ENCODE measurements around the gene RBM38.
A peak's percentile ranks its signal among the peaks of the same experiment; 100 is the strongest.

The RBM38 gene

GRCh38 chr20:57442888-57443239, 51.7 kb downstream of the RBM38 start:
- peak overlapping the region; percentile 45 for H3K27ac ChIP-seq (ENCODE audit: low read length)
- peaks cover 8 to 49% of the 10 kb centered on the region in 2 donors for H3K4me1 ChIP-seq (ENCODE audit: control insufficient read depth in 1 of 2, insufficient read depth in 2 of 2, low read length in 2 of 2)
- H3K4me3 ChIP-seq (ENCODE audit: low read depth in 1 of 2, low read length in 2 of 2): no peak overlapping the region
- H3K27me3 ChIP-seq (ENCODE audit: low read depth, low read length): no peaks in the 10 kb centered on the region
- H3K36me3 ChIP-seq (ENCODE audit: control insufficient read depth in 1 of 2, insufficient read depth in 2 of 2, low read length in 2 of 2): no peaks in the 10 kb centered on the region
- H3K9me3 ChIP-seq (ENCODE audit: control insufficient read depth in 1 of 2, low read length in 2 of 2): no peaks in the 10 kb centered on the region

GRCh38 chr20:57443349-57444265, 52.4 kb downstream of the RBM38 start:
- Histone ChIP-seq H3K27ac (ENCODE audit: low read length) (peak overlapping the region; percentile 45), H3K4me3 (ENCODE audit: low read depth in 1 of 2, low read length in 2 of 2) (no peak overlapping the region), H3K36me3 (ENCODE audit: control insufficient read depth in 1 of 2, insufficient read depth in 2 of 2, low read length in 2 of 2) (no peaks in the 10 kb centered on the region), H3K9me3 (ENCODE audit: control insufficient read depth in 1 of 2, low read length in 2 of 2) (no peaks in the 10 kb centered on the region), H3K4me1 (ENCODE audit: control insufficient read depth in 1 of 2, insufficient read depth in 2 of 2, low read length in 2 of 2) (peaks cover 8 to 43% of the 10 kb centered on the region in 2 donors), H3K27me3 (ENCODE audit: low read depth, low read length) (no peaks in the 10 kb centered on the region)

GRCh38 chr20:57444394-57445048, 53.3 kb downstream of the RBM38 start:
- Histone ChIP-seq H3K4me3 (ENCODE audit: low read depth in 1 of 2, low read length in 2 of 2) (no peak overlapping the region), H3K36me3 (ENCODE audit: control insufficient read depth in 1 of 2, insufficient read depth in 2 of 2, low read length in 2 of 2) (no peaks in the 10 kb centered on the region), H3K4me1 (ENCODE audit: control insufficient read depth in 1 of 2, insufficient read depth in 2 of 2, low read length in 2 of 2) (peaks cover 8 to 41% of the 10 kb centered on the region in 2 donors), H3K9me3 (ENCODE audit: control insufficient read depth in 1 of 2, low read length in 2 of 2) (no peaks in the 10 kb centered on the region), H3K27me3 (ENCODE audit: low read depth, low read length) (no peaks in the 10 kb centered on the region), H3K27ac (ENCODE audit: low read length) (peak overlapping the region; percentile 45)

- H3K9me3 ChIP-seq (ENCODE audit: control insufficient read depth in 1 of 2, low read length in 2 of 2): no peaks in the 10 kb centered on the region
- H3K36me3 ChIP-seq (ENCODE audit: control insufficient read depth in 1 of 2, insufficient read depth in 2 of 2, low read length in 2 of 2): no peaks in the 10 kb centered on the region
- no peaks in the 10 kb centered on the region for H3K27me3 ChIP-seq (ENCODE audit: low read depth, low read length)
- H3K4me1 ChIP-seq (ENCODE audit: control insufficient read depth in 1 of 2, insufficient read depth in 2 of 2, low read length in 2 of 2): peaks cover 4 to 49% of the 10 kb centered on the region in 2 donors
- no peak overlapping the region for H3K4me3 ChIP-seq (ENCODE audit: low read depth in 1 of 2, low read length in 2 of 2)
- H3K27ac ChIP-seq (ENCODE audit: low read length): peak overlapping the region; percentile 23
Measured at GRCh38 chr20:57445298-57445697, 54.1 kb downstream of the RBM38 start.

GRCh38 chr20:57445774-57446173, 54.6 kb downstream of the RBM38 start:
- Histone ChIP-seq H3K4me3 (ENCODE audit: low read depth in 1 of 2, low read length in 2 of 2) (no peak overlapping the region), H3K4me1 (ENCODE audit: control insufficient read depth in 1 of 2, insufficient read depth in 2 of 2, low read length in 2 of 2) (peaks cover 0 to 50% of the 10 kb centered on the region in 2 donors), H3K27ac (ENCODE audit: low read length) (peak overlapping the region; percentile 23)

GRCh38 chr20:57448764-57449354, 57.7 kb downstream of the RBM38 start:
- no peak overlapping the region for H3K27ac ChIP-seq (ENCODE audit: low read length)
- H3K4me1 ChIP-seq (ENCODE audit: control insufficient read depth in 1 of 2, insufficient read depth in 2 of 2, low read length in 2 of 2): peaks cover 0 to 41% of the 10 kb centered on the region in 2 donors
- no peaks in the 10 kb centered on the region for H3K27me3 ChIP-seq (ENCODE audit: low read depth, low read length)
- H3K9me3 ChIP-seq (ENCODE audit: control insufficient read depth in 1 of 2, low read length in 2 of 2): no peaks in the 10 kb centered on the region
- H3K4me3 ChIP-seq (ENCODE audit: low read depth in 1 of 2, low read length in 2 of 2): no peak overlapping the region
- no peaks in the 10 kb centered on the region for H3K36me3 ChIP-seq (ENCODE audit: control insufficient read depth in 1 of 2, insufficient read depth in 2 of 2, low read length in 2 of 2)

More at GRCh38 chr20:57445774-57446173, 54.6 kb downstream of the RBM38 start:
- Histone ChIP-seq H3K9me3 (ENCODE audit: control insufficient read depth in 1 of 2, low read length in 2 of 2) (no peaks in the 10 kb centered on the region), H3K36me3 (ENCODE audit: control insufficient read depth in 1 of 2, insufficient read depth in 2 of 2, low read length in 2 of 2) (no peaks in the 10 kb centered on the region), H3K27me3 (ENCODE audit: low read depth, low read length) (no peaks in the 10 kb centered on the region)

GRCh38 chr20:57449398-57450354, 58.5 kb downstream of the RBM38 start:
- Histone ChIP-seq H3K27ac (ENCODE audit: low read length) (no peak overlapping the region), H3K4me1 (ENCODE audit: control insufficient read depth in 1 of 2, insufficient read depth in 2 of 2, low read length in 2 of 2) (peaks cover 0 to 32% of the 10 kb centered on the region in 2 donors), H3K36me3 (ENCODE audit: control insufficient read depth in 1 of 2, insufficient read depth in 2 of 2, low read length in 2 of 2) (no peaks in the 10 kb centered on the region), H3K4me3 (ENCODE audit: low read depth in 1 of 2, low read length in 2 of 2) (no peak overlapping the region), H3K27me3 (ENCODE audit: low read depth, low read length) (no peaks in the 10 kb centered on the region), H3K9me3 (ENCODE audit: control insufficient read depth in 1 of 2, low read length in 2 of 2) (no peaks in the 10 kb centered on the region)

- Histone ChIP-seq H3K4me1 (ENCODE audit: control insufficient read depth in 1 of 2, insufficient read depth in 2 of 2, low read length in 2 of 2) (peaks cover 0 to 32% of the 10 kb centered on the region in 2 donors), H3K27ac (ENCODE audit: low read length) (no peak overlapping the region), H3K9me3 (ENCODE audit: control insufficient read depth in 1 of 2, low read length in 2 of 2) (no peaks in the 10 kb centered on the region), H3K27me3 (ENCODE audit: low read depth, low read length) (no peaks in the 10 kb centered on the region), H3K36me3 (ENCODE audit: control insufficient read depth in 1 of 2, insufficient read depth in 2 of 2, low read length in 2 of 2) (no peaks in the 10 kb centered on the region), H3K4me3 (ENCODE audit: low read depth in 1 of 2, low read length in 2 of 2) (no peak overlapping the region)
Measured at GRCh38 chr20:57450419-57450818, 59.2 kb downstream of the RBM38 start.

- H3K36me3 ChIP-seq (ENCODE audit: control insufficient read depth in 1 of 2, insufficient read depth in 2 of 2, low read length in 2 of 2): no peaks in the 10 kb centered on the region
- H3K27ac ChIP-seq (ENCODE audit: low read length): no peak overlapping the region
- no peak overlapping the region for H3K4me3 ChIP-seq (ENCODE audit: low read depth in 1 of 2, low read length in 2 of 2)
- H3K4me1 ChIP-seq (ENCODE audit: control insufficient read depth in 1 of 2, insufficient read depth in 2 of 2, low read length in 2 of 2): peaks cover 0 to 32% of the 10 kb centered on the region in 2 donors
- no peaks in the 10 kb centered on the region for H3K27me3 ChIP-seq (ENCODE audit: low read depth, low read length)
- no peaks in the 10 kb centered on the region for H3K9me3 ChIP-seq (ENCODE audit: control insufficient read depth in 1 of 2, low read length in 2 of 2)
Measured at GRCh38 chr20:57450931-57451330, 59.7 kb downstream of the RBM38 start.

GRCh38 chr20:57451431-57451794, 60.2 kb downstream of the RBM38 start:
- H3K36me3 ChIP-seq (ENCODE audit: control insufficient read depth in 1 of 2, insufficient read depth in 2 of 2, low read length in 2 of 2): no peaks in the 10 kb centered on the region
- H3K27me3 ChIP-seq (ENCODE audit: low read depth, low read length): no peaks in the 10 kb centered on the region
- no peak overlapping the region for H3K4me3 ChIP-seq (ENCODE audit: low read depth in 1 of 2, low read length in 2 of 2)
- H3K9me3 ChIP-seq (ENCODE audit: control insufficient read depth in 1 of 2, low read length in 2 of 2): no peaks in the 10 kb centered on the region
- no peak overlapping the region for H3K27ac ChIP-seq (ENCODE audit: low read length)
- H3K4me1 ChIP-seq (ENCODE audit: control insufficient read depth in 1 of 2, insufficient read depth in 2 of 2, low read length in 2 of 2): peaks cover 0 to 32% of the 10 kb centered on the region in 2 donors

Data from muscle layer of duodenum (tissue), 2 donors.